HEK293 (cell line): Measurements from ENCODE around the gene NEO1.

Experiments
- CTCF ChIA-PET: fragments of 350-600 bp; formaldehyde crosslinking; extraction: SDS; loops from one replicate; lab custom pipeline; 2021; ENCODE audit warnings: antibody characterized with exemption; lab: Yijun Ruan, JAX
- POLR2A ChIA-PET: fragments of 300-600 bp; formaldehyde crosslinking; extraction: SDS; loops from one replicate; lab custom pipeline; 2020; ENCODE audit warnings: antibody characterized with exemption, inconsistent platforms; lab: Yijun Ruan, JAX
- H3K27ac ChIP-seq: fragments of 200-500 bp; sonication (Bioruptor generic); 2 replicates; pipeline ENCODE4 v1.5.1; 2014; ENCODE audit warnings: low read depth, low read length, control low read depth, inconsistent platforms; ENCODE audit errors: extremely low read depth
- H3K36me3 ChIP-seq, 2 experiments: fragments of 200-500 bp in 1 of 2; sonication (Bioruptor generic) in 1 of 2; 1 replicate in 1 of 2; 2 replicates in 1 of 2; pipeline ENCODE4 v1.5.1; 2014 to 2017; ENCODE audit warnings: inconsistent platforms in 2 of 2, low read length in 2 of 2; ENCODE audit not compliant: control insufficient read depth in 2 of 2, insufficient read depth in 1 of 2
- H3K4me1 ChIP-seq: fragments of 200-500 bp; sonication (Bioruptor generic); 2 replicates; pipeline ENCODE4 v1.5.1; 2014; ENCODE audit warnings: mild to moderate bottlenecking, low read length, inconsistent platforms; ENCODE audit not compliant: control insufficient read depth, insufficient read depth
- H3K4me3 ChIP-seq: 2 replicates; pipeline ENCODE4 v1.5.1; 2011; ENCODE audit warnings: low read depth, mild to moderate bottlenecking, control low read depth, low read length, moderate library complexity
- H3K9me3 ChIP-seq: fragments of 200-500 bp; sonication (Bioruptor generic); 2 replicates; pipeline ENCODE4 v1.5.1; 2014; ENCODE audit warnings: low read depth, low read length, inconsistent platforms; ENCODE audit not compliant: control insufficient read depth, insufficient read depth
- HOXD13 ChIP-seq: sonication (generic); formaldehyde crosslinking; IDR thresholded peaks from 2 replicates; pipeline ENCODE4 v1.8.0; 2022; ENCODE audit warnings: missing genetic modification reagents, borderline replicate concordance
- KLF7 ChIP-seq: fragments of 450-650 bp; formaldehyde crosslinking; IDR thresholded peaks from 2 replicates; pipeline ENCODE4 v1.5.1; 2016; ENCODE audit warnings: missing biosample characterization, missing genetic modification characterization, borderline replicate concordance
- MYNN ChIP-seq: fragments of 450-650 bp; formaldehyde crosslinking; IDR thresholded peaks from 2 replicates; pipeline ENCODE4 v1.5.1; 2016; ENCODE audit warnings: missing biosample characterization, missing genetic modification characterization, borderline replicate concordance
- PRDM1 ChIP-seq: fragments of 450-650 bp; formaldehyde crosslinking; IDR thresholded peaks from 2 replicates; pipeline ENCODE4; 2016; ENCODE audit warnings: missing biosample characterization, missing genetic modification characterization
- TRIM28 ChIP-seq: IDR thresholded peaks from 2 replicates; pipeline ENCODE4 v1.6.1; 2011; ENCODE audit warnings: low read length, control low read depth, borderline replicate concordance
- YY2 ChIP-seq: fragments of 450-650 bp; formaldehyde crosslinking; IDR thresholded peaks from 2 replicates; pipeline ENCODE4 v1.5.1; 2016; ENCODE audit warnings: missing biosample characterization, missing genetic modification characterization
- ZFHX2 ChIP-seq: fragments of 450-650 bp; formaldehyde crosslinking; conservative IDR thresholded peaks from 2 replicates; pipeline ENCODE4 v1.5.1; 2016; ENCODE audit warnings: missing biosample characterization, missing genetic modification characterization
- ZFP3 ChIP-seq: fragments of 450-650 bp; formaldehyde crosslinking; IDR thresholded peaks from 2 replicates; pipeline ENCODE4 v1.5.1; 2016; ENCODE audit warnings: low read depth, missing biosample characterization, missing genetic modification characterization
- ZNF202 ChIP-seq: fragments of 450-650 bp; formaldehyde crosslinking; IDR thresholded peaks from 2 replicates; pipeline ENCODE4 v1.5.1; 2016; ENCODE audit warnings: missing biosample characterization, missing genetic modification characterization, borderline replicate concordance
- ZNF211 ChIP-seq: fragments of 450-650 bp; formaldehyde crosslinking; IDR thresholded peaks from 2 replicates; pipeline ENCODE4 v1.5.1; 2016; ENCODE audit warnings: low read depth, missing biosample characterization, missing genetic modification characterization
- ZNF214 ChIP-seq: fragments of 450-650 bp; formaldehyde crosslinking; IDR thresholded peaks from 2 replicates; pipeline ENCODE4 v1.5.1; 2017; ENCODE audit warnings: missing biosample characterization, mild to moderate bottlenecking, missing genetic modification characterization, borderline replicate concordance
- ZNF362 ChIP-seq: fragments of 450-650 bp; formaldehyde crosslinking; IDR thresholded peaks from 2 replicates; pipeline ENCODE4 v1.5.1; 2016; ENCODE audit warnings: missing biosample characterization, missing genetic modification characterization
- ZNF391 ChIP-seq: fragments of 450-650 bp; formaldehyde crosslinking; IDR thresholded peaks from 2 replicates; pipeline ENCODE4 v1.5.1; 2016; ENCODE audit warnings: low read depth, missing biosample characterization, missing genetic modification characterization, borderline replicate concordance
- ZNF549 ChIP-seq: fragments of 450-650 bp; IDR thresholded peaks from 2 replicates; pipeline ENCODE4 v1.5.1; 2018; ENCODE audit warnings: missing biosample characterization, missing genetic modification characterization, mild to moderate bottlenecking, inconsistent platforms, moderate library complexity
- ZNF600 ChIP-seq: fragments of 450-650 bp; formaldehyde crosslinking; IDR thresholded peaks from 2 replicates; pipeline ENCODE4 v1.5.1; 2016; ENCODE audit warnings: missing biosample characterization, missing genetic modification characterization
- ZNF629 ChIP-seq: fragments of 450-650 bp; formaldehyde crosslinking; IDR thresholded peaks from 2 replicates; pipeline ENCODE4 v1.5.1; 2017; ENCODE audit warnings: missing biosample characterization, missing genetic modification characterization
- ZNF658 ChIP-seq: fragments of 450-650 bp; formaldehyde crosslinking; IDR thresholded peaks from 2 replicates; pipeline ENCODE4; 2016; ENCODE audit warnings: missing biosample characterization, missing genetic modification characterization
- ZNF664 ChIP-seq: fragments of 450-650 bp; formaldehyde crosslinking; IDR thresholded peaks from 2 replicates; pipeline ENCODE4 v1.5.1; 2016; ENCODE audit warnings: missing biosample characterization, missing genetic modification characterization
- ZSCAN16 ChIP-seq: fragments of 450-650 bp; formaldehyde crosslinking; IDR thresholded peaks from 2 replicates; pipeline ENCODE4 v1.5.1; 2016; ENCODE audit warnings: missing biosample characterization, missing genetic modification characterization
- TF ChIP-seq, protein P1 (sequence below): fragments of 450-650 bp; formaldehyde crosslinking; IDR thresholded peaks from 2 replicates; pipeline ENCODE4 v1.5.1; 2016; ENCODE audit warnings: missing biosample characterization, missing genetic modification characterization, low read depth
- TF ChIP-seq, protein P2 (sequence below): fragments of 450-650 bp; formaldehyde crosslinking; conservative IDR thresholded peaks from 2 replicates; pipeline ENCODE4 v1.5.1; 2016; ENCODE audit warnings: low read depth, missing biosample characterization, missing genetic modification characterization
- TF ChIP-seq, protein P3 (sequence below): fragments of 450-650 bp; formaldehyde crosslinking; IDR thresholded peaks from 2 replicates; pipeline ENCODE4; 2016; ENCODE audit warnings: missing biosample characterization, missing genetic modification characterization

Gene NEO1

GRCh38 chr15:73227433-73228056, 175.3 kb downstream of the NEO1 start:
- ChIA-PET POLR2A (no interaction called here), CTCF (interaction anchor here (1.0 to 2.3 kb wide), 3 partner anchors 14 to 53 kb away, joined by 3 to 13 read pairs (median 9); no protein-coding TSS in a partner anchor)
- Histone ChIP-seq H3K9me3 (peaks cover 3% of the 10 kb centered on the region), H3K27ac (no peak overlapping the region), H3K36me3 (peaks cover 0 to 5% of the 10 kb centered on the region in 2 experiments; a peak in 1 of 3 replicates), H3K4me3 (no peak overlapping the region), H3K4me1 (no peaks in the 10 kb centered on the region)
- TF ChIP-seq KLF7 (tag by site-specific recombination) (no peak), ZNF600 (peak; percentile 20; the same call in 1 of the 2 replicates)

DNA sequence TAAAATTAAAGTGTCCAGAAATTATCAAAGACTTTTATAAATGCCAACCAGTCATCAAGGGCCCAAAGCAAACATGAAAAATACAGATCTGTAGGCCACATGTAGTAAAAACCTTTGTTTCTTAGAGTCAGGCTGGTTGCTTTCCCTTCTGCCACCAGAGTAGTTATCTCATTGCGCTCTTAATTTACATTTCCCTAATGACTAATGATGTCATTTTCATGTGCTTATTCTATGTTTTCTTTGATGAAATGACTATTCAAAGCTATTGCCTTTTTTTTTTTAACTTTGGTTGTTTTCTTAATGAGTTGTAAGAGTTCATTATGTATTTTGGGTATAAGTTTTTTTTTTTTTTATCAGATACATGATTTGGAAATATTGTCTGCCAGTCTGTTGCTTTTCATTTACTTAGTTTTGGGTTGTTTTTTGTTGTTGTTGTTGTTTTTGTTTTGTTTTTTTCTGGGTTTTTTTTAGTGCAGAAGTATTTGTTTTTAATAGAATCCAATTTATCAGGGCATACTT, 175.9 kb downstream of the NEO1 start:
- ChIA-PET CTCF (interaction anchor here (0.7 to 1.8 kb wide), 3 partner anchors 29 to 54 kb away, joined by 3 to 9 read pairs (median 3); no protein-coding TSS in a partner anchor), POLR2A (no interaction called here)
- TF ChIP-seq MYNN (tag by site-specific recombination) (peak; percentile 75), ZFHX2 (tag by site-specific recombination) (no peak), ZNF214 (tag by site-specific recombination) (no peak), ZNF658 (tag by site-specific recombination) (no peak), ZNF362 (tag by site-specific recombination) (peak; percentile 99), ZNF629 (tag by site-specific recombination) (peak; percentile 45; the same call in 1 of the 2 replicates), PRDM1 (peak; percentile 20; the same call in 1 of the 2 replicates)
- TF ChIP-seq, protein P1, sequence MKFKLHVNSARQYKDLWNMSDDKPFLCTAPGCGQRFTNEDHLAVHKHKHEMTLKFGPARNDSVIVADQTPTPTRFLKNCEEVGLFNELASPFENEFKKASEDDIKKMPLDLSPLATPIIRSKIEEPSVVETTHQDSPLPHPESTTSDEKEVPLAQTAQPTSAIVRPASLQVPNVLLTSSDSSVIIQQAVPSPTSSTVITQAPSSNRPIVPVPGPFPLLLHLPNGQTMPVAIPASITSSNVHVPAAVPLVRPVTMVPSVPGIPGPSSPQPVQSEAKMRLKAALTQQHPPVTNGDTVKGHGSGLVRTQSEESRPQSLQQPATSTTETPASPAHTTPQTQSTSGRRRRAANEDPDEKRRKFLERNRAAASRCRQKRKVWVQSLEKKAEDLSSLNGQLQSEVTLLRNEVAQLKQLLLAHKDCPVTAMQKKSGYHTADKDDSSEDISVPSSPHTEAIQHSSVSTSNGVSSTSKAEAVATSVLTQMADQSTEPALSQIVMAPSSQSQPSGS (tag by site-specific recombination) = peak; percentile 78
- TF ChIP-seq, protein P2, sequence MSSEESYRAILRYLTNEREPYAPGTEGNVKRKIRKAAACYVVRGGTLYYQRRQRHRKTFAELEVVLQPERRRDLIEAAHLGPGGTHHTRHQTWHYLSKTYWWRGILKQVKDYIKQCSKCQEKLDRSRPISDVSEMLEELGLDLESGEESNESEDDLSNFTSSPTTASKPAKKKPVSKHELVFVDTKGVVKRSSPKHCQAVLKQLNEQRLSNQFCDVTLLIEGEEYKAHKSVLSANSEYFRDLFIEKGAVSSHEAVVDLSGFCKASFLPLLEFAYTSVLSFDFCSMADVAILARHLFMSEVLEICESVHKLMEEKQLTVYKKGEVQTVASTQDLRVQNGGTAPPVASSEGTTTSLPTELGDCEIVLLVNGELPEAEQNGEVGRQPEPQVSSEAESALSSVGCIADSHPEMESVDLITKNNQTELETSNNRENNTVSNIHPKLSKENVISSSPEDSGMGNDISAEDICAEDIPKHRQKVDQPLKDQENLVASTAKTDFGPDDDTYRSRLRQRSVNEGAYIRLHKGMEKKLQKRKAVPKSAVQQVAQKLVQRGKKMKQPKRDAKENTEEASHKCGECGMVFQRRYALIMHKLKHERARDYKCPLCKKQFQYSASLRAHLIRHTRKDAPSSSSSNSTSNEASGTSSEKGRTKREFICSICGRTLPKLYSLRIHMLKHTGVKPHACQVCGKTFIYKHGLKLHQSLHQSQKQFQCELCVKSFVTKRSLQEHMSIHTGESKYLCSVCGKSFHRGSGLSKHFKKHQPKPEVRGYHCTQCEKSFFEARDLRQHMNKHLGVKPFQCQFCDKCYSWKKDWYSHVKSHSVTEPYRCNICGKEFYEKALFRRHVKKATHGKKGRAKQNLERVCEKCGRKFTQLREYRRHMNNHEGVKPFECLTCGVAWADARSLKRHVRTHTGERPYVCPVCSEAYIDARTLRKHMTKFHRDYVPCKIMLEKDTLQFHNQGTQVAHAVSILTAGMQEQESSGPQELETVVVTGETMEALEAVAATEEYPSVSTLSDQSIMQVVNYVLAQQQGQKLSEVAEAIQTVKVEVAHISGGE (tag by site-specific recombination) = no peak
- Histone ChIP-seq H3K9me3 (peaks cover 3% of the 10 kb centered on the region), H3K4me3 (no peak overlapping the region), H3K36me3 (peaks cover 0 to 5% of the 10 kb centered on the region in 2 experiments; a peak in 1 of 3 replicates), H3K27ac (no peak overlapping the region), H3K4me1 (no peaks in the 10 kb centered on the region)

DNA sequence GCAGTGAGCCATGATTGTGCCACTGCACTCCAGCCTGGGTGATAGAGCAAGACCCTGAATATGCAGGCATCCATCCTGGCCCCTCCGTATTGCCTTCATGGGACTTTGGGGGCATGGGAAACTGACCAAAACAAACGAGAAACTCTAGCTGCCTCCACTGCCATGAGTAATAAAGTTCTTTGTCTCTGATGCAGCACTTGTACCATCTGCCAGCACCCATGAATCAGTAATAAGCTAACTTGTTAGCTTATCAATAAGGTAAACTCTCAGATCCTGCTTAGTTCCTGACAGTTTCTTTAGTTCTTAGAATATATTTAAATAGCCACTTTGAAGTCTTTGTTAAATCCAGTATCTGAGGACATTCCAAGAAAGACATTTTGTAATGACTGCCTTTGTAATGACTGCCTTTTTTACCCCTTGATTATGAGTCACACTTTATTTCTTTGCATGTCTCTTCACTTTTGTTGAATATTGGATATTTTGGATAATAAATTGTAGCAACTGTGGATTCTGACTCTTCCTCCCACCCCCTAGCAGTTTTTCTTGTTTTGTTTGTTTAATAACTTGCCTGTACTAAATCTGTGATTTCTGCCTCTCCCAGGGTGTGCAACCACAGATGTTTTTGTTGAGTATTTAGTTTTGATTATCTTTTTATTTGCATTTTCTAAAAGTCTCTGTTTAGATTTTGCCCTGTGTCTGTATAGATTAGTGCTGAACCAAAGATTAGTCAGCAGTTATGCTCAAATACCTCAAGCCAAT, 179.6 kb downstream of the NEO1 start:
- POLR2A ChIA-PET = no interaction called here
- Histone ChIP-seq H3K36me3 (peaks cover 5 to 9% of the 10 kb centered on the region in 2 experiments; a peak in 2 of 3 replicates), H3K4me3 (no peak overlapping the region), H3K9me3 (peaks cover 3% of the 10 kb centered on the region), H3K27ac (no peak overlapping the region), H3K4me1 (no peaks in the 10 kb centered on the region)
- CTCF ChIA-PET = interaction anchor here (1.0 to 1.5 kb wide), 2 partner anchors 9 to 11 kb away, joined by 4 to 14 read pairs; no protein-coding TSS in a partner anchor
- TF ChIP-seq YY2 = no peak
- no peak for TF ChIP-seq TRIM28
- TF ChIP-seq ZSCAN16 (tag by site-specific recombination) = no peak
- TF ChIP-seq ZNF211 (tag by site-specific recombination) = no peak
- no peak for TF ChIP-seq ZNF549
- no peak for TF ChIP-seq ZNF664 (tag by site-specific recombination)
- no peak for TF ChIP-seq ZFP3 (tag by site-specific recombination)
- no peak for TF ChIP-seq ZNF391 (tag by site-specific recombination)
- no peak for TF ChIP-seq ZNF202 (tag by site-specific recombination)
- TF ChIP-seq, protein P3, sequence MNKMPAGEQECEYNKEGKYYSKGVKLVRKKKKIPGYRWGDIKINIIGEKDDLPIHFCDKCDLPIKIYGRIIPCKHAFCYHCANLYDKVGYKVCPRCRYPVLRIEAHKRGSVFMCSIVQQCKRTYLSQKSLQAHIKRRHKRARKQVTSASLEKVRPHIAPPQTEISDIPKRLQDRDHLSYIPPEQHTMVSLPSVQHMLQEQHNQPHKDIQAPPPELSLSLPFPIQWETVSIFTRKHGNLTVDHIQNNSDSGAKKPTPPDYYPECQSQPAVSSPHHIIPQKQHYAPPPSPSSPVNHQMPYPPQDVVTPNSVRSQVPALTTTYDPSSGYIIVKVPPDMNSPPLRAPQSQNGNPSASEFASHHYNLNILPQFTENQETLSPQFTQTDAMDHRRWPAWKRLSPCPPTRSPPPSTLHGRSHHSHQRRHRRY (tag by site-specific recombination) = no peak
- no peak for TF ChIP-seq HOXD13 (CRISPR knock-in tag)
- TF ChIP-seq ZFHX2 (tag by site-specific recombination) = no peak
